Large intestine (tissue), 3 donors: ENCODE measurements around the gene CDH8. TPM values are rescaled to one million over a fixed set of nuclear protein-coding genes. Genes with fewer than 3 reads are reported as not detected.

Experiments used
- DNase-seq, 2 donors: peaks; one replicate each; pipeline versions ENCODE4 v3.0.0 to v3.0.0-alpha.2; 2013
- H3K27ac ChIP-seq: one replicate; pipeline ENCODE4 v1.5.1; 2013; ENCODE audit warnings: low read length
- H3K27me3 ChIP-seq: 2 replicates; pipeline ENCODE4 v1.6.1; 2013; ENCODE audit warnings: low read length; ENCODE audit not compliant: control insufficient read depth, insufficient read depth
- H3K36me3 ChIP-seq: 2 replicates; pipeline ENCODE4 v1.6.1; 2013; ENCODE audit warnings: low read length; ENCODE audit not compliant: control insufficient read depth, insufficient read depth
- H3K4me1 ChIP-seq: one replicate; pipeline ENCODE4 v1.6.1; 2013; ENCODE audit warnings: low read length; ENCODE audit not compliant: control insufficient read depth, insufficient read depth
- H3K4me3 ChIP-seq: one replicate; pipeline ENCODE4 v1.5.1; 2013; ENCODE audit warnings: low read length
- H3K9me3 ChIP-seq: one replicate; pipeline ENCODE4 v1.6.1; 2013; ENCODE audit warnings: mild to moderate bottlenecking, low read depth, low read length, moderate library complexity; ENCODE audit not compliant: control insufficient read depth
- WGBS: methylation state at CpG from one replicate; pipeline ENCODE4 v1.1.5; 2013; ENCODE audit warnings: low lambda C conversion rate; ENCODE audit not compliant: insufficient coverage; 5-methylcytosine and 5-hydroxymethylcytosine counted together
- polyA plus RNA-seq: library from polyadenylated mRNA; unstranded; fragments of 120-200 nt; gene quantifications from one replicate; pipeline ENCODE4 v1.2.1, GENCODE V29; 2013

Gene CDH8
- polyA plus RNA-seq, 1 donor, result 2.0 TPM

DNA sequence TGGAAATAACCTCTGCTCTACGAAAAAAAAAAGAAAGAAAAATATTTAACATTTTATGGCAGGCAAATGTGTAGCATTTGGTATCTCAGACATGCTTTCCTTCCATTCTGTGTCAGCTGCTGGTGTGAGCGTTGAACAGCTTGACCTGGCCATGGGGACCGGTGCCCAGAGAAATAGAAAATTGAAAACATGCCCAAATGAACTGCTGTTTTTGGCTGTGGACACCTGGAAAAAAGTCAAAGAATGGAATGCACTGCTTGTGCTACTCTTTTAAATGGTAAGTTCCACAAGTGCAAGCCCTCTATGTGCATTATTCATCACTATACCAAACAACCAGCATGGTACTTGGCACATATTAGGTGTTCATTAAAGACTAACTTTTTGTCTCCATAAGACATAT is 127.2 kb downstream of the CDH8 start:
- no peaks in the 10 kb centered on the region for H3K9me3 ChIP-seq
- 80% methylated on average over 1 of the region's 3 CpGs for WGBS

DNA sequence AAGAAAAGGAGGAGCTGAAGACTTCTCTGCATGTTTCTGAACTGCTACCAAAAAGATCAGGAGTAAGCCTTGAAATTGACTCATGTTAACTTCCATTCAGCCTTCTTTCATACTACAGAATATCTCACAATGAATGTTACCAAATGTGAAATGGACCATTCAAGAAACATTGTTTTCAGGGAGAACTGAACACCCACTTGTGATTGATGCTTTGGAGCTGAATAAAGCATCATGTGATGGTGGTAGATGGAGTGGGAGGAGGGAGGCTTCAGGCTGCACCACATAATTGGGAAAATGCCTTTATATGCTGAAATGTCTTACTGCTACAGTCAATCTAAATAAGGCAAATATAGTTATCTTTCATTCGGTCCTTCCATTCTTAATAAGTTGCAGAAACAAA is 127.8 kb downstream of the CDH8 start:
- DNase-seq, result no peak
- Histone ChIP-seq H3K36me3 (no peaks in the 10 kb centered on the region), H3K27ac (no peak overlapping the region), H3K27me3 (no peaks in the 10 kb centered on the region), H3K4me1 (no peaks in the 10 kb centered on the region), H3K4me3 (no peak overlapping the region), H3K9me3 (no peaks in the 10 kb centered on the region)
- WGBS, result 100% methylated on average over 1 of the region's 1 CpG

More for the DNA sequence above, 127.2 kb downstream of the CDH8 start:
- H3K4me1 ChIP-seq, result no peaks in the 10 kb centered on the region
- no peak overlapping the region for H3K27ac ChIP-seq
- no peaks in the 10 kb centered on the region for H3K27me3 ChIP-seq
- H3K4me3 ChIP-seq, result no peak overlapping the region
- no peak for DNase-seq
- no peaks in the 10 kb centered on the region for H3K36me3 ChIP-seq

DNA sequence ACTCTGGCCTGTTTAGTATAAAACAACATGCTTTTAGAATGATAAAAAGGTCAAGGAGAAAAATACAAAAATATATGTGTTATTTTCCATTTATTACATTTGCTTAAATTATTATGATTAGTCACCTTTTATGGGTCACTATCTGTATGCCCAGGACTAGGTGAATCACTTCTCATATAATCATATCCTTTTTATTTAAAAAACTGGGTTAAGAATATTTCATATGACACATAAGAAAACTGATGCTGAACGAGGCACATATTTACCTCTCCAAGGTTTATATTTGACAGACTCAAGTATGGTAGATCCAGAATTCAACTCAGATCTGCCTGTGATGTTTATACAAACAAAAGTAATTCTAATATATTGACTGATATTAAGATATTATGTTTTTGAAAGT is 134.5 kb downstream of the CDH8 start:
- Histone ChIP-seq H3K9me3 (no peaks in the 10 kb centered on the region), H3K27me3 (no peaks in the 10 kb centered on the region), H3K4me3 (no peak overlapping the region), H3K36me3 (no peaks in the 10 kb centered on the region), H3K27ac (no peak overlapping the region), H3K4me1 (no peaks in the 10 kb centered on the region)
- no peak for DNase-seq
- no CpG with 5 or more reads among the region's 1 CpG for WGBS

DNA sequence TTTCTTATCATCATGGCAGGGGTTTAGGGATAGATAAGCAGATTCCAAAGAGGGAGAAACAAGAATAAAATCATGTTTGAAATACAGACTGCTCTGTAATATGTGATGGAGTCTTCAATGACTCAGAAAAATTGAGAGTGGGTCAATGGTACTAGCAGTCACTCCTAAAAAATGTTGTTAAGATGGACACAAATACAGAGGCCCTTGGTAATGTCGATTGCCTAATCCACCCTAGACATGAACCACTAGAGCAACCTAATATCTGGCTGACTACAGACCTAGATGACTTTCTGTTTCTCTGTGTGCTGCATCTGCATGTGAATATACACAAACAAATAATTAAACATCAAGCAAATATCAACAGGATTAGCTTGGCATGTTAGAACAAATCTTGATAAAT is 135.8 kb downstream of the CDH8 start:
- Histone ChIP-seq H3K27ac (no peak overlapping the region), H3K4me1 (no peaks in the 10 kb centered on the region), H3K27me3 (no peaks in the 10 kb centered on the region), H3K4me3 (no peak overlapping the region), H3K9me3 (no peaks in the 10 kb centered on the region), H3K36me3 (no peaks in the 10 kb centered on the region)
- DNase-seq, result no peak
- WGBS, result no CpG with 5 or more reads among the region's 1 CpG

DNA sequence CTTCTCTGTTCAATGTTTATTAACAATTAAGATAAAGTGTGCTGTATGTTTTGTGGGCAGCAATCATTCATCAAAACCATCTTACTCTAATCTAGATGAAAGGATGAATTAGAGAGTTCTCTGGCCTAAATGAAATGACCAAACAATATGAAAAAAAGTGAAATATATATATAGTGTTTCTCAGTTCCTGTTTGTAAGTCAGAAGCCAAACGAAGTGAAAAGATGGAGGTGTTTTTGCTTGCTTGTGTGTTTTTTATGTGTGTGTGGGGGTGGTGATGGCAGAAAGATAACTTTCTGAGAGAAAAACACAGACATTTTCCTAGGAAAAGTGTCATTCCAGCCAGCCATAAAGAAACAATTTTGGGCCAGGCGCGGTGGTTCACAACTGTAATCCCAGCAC is 138.6 kb downstream of the CDH8 start:
- Histone ChIP-seq H3K4me3 (no peak overlapping the region), H3K36me3 (no peaks in the 10 kb centered on the region), H3K4me1 (no peaks in the 10 kb centered on the region), H3K27me3 (no peaks in the 10 kb centered on the region), H3K9me3 (no peaks in the 10 kb centered on the region), H3K27ac (no peak overlapping the region)
- DNase-seq, result no peak
- WGBS, result 50% methylated on average over 1 of the region's 3 CpGs

DNA sequence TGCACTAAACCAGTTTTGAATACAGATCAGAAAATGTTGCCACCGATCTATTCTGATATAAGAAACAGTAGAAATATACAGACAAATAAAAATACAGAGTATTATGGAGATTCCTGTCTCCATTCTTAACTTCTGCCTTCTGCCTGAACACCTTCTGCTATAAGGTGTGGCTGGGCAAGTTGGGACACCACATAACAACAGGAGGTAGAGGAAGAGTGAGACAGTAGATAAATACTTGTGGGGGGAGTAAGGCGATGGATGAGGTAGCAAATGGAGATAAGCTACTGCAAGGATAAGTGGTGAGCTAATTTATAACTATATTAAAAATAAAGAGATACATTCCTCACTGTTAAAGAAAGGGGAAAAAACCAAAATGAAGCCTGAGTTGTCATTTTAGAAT is 143.7 kb downstream of the CDH8 start:
- Histone ChIP-seq H3K4me1 (no peaks in the 10 kb centered on the region), H3K27me3 (no peaks in the 10 kb centered on the region), H3K36me3 (no peaks in the 10 kb centered on the region), H3K4me3 (no peak overlapping the region), H3K27ac (no peak overlapping the region), H3K9me3 (no peaks in the 10 kb centered on the region)
- no CpG with 5 or more reads among the region's 2 CpGs for WGBS
- DNase-seq, result no peak

DNA sequence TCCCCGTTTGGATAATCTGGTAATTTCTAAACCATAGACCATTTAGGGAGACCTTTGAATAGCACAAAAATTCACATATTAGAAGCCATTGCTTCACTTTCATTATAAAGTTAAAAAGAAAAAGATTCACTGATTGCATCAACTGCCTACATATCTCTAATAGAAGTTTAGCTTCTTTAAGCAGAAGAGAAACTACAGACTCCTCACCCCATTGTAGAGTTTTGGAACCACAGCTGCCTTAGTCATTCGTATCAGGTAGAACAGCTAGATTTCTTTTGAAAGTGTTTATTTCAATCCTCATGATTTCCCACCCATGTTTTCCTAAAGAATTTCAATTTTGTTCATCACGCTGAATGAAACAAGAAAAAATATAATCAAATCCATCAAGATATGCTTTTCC is 144.8 kb downstream of the CDH8 start:
- no peak for DNase-seq
- H3K4me1 ChIP-seq, result no peaks in the 10 kb centered on the region
- no peaks in the 10 kb centered on the region for H3K36me3 ChIP-seq
- WGBS, result 97% methylated on average over 3 of the region's 3 CpGs
- no peaks in the 10 kb centered on the region for H3K9me3 ChIP-seq
- no peak overlapping the region for H3K27ac ChIP-seq
- H3K27me3 ChIP-seq, result no peaks in the 10 kb centered on the region
- H3K4me3 ChIP-seq, result no peak overlapping the region

DNA sequence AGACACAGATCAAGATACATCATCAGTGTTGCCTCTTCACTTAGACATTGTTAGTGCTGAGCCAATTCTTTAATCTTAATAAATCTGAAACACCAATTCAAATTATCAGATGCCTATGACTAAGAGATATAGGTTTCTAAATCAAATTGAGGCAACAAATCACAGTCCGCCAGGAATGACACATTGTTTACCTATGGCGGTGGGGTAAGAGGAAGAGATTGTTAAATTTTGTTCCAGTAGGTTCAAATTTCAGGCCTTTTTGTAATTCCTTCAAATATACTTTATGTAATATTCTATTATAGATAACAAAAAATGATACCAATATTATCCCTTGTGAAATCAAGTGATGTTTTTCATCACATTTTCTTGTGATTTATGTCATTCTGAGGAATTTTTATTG is 145.9 kb downstream of the CDH8 start:
- no peak for DNase-seq
- Histone ChIP-seq H3K4me3 (no peak overlapping the region), H3K36me3 (no peaks in the 10 kb centered on the region), H3K9me3 (no peaks in the 10 kb centered on the region), H3K27me3 (no peaks in the 10 kb centered on the region), H3K27ac (no peak overlapping the region), H3K4me1 (no peaks in the 10 kb centered on the region)
- no CpG with 5 or more reads among the region's 2 CpGs for WGBS

DNA sequence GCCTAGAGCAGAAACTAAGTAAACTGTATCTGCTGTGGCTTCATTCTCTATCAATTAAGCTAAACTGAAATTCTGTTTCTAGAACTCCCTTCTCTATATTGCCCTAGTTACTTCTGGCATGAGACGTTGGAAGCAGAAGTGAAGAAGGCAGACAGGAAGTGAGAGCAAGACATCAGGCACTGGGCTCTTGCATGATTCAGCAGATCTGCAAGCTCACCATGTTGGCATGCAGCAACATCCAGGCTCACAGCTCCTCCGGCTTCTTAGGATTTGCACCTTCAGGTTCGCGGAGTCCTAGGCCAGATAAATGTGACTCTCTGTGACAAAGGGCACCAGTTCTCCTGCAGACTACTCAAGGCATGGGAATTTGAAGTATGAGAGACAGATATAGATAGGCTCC is 148.3 kb downstream of the CDH8 start:
- Histone ChIP-seq H3K36me3 (no peaks in the 10 kb centered on the region), H3K9me3 (no peaks in the 10 kb centered on the region), H3K27me3 (no peaks in the 10 kb centered on the region), H3K27ac (no peak overlapping the region), H3K4me3 (no peak overlapping the region), H3K4me1 (no peaks in the 10 kb centered on the region)
- no CpG with 5 or more reads among the region's 4 CpGs for WGBS
- DNase-seq, result no peak

DNA sequence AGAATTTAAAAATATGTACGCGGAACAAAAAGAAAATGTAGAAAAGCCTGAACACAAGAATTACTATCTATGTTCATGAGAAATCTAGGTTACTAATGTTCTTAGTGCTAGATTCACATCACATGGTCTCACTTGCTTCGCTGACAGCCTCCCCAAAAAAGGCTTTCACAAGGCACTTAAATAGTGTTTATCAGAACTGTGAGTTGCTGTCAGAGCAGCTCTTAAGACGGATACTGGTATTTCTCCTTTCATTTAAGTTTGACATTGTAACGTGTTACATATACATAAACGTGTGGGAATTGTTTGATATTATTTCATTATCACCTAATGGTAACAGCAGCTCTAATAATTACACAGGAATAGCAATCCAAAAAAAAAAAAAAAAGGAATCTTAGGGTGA is 150.9 kb downstream of the CDH8 start:
- Histone ChIP-seq H3K4me1 (no peaks in the 10 kb centered on the region), H3K36me3 (no peaks in the 10 kb centered on the region), H3K27ac (no peak overlapping the region), H3K9me3 (no peaks in the 10 kb centered on the region), H3K27me3 (no peaks in the 10 kb centered on the region), H3K4me3 (no peak overlapping the region)
- no peak for DNase-seq
- WGBS, result 80% methylated on average over 2 of the region's 6 CpGs

DNA sequence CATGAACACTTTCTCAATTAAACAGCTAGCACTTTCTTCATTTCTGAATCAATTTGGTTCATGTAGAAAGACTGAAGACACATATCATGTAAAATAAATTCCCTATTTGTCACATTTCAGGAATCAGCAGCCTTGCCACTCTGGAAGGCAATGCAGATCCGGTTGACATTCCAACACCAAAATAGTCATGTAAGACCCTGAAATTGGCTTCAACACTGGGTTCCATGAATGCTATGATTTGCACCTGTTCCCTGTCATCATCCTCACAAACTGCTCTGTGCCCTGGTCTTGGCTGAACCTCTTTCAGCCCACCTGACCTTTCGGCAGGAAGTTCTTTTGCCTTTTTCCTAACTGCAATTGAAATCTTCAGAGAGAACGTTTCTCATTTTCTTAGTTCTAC is 156.9 kb downstream of the CDH8 start:
- H3K36me3 ChIP-seq, result no peaks in the 10 kb centered on the region
- H3K27ac ChIP-seq, result no peak overlapping the region
- no peaks in the 10 kb centered on the region for H3K27me3 ChIP-seq
- H3K4me1 ChIP-seq, result no peaks in the 10 kb centered on the region
- H3K4me3 ChIP-seq, result no peak overlapping the region
- H3K9me3 ChIP-seq, result no peaks in the 10 kb centered on the region
- WGBS, result 100% methylated on average over 1 of the region's 3 CpGs
- DNase-seq, result no peak
